HG03064 (cell line): ENCODE data around the gene EFCAB8.
"Not testable (repeated sequence)": the region's sequence is repeated elsewhere in the genome, so short reads cannot be mapped to it uniquely, and the experiment has no call there.

Source experiments
- ATAC-seq: cut with Tn5 transposase; IDR thresholded peaks from one replicate; pipeline ENCODE4 v1.9.1; 2021; ENCODE audit warnings: low read depth; ENCODE audit not compliant: unreplicated experiment

EFCAB8 gene

DNA sequence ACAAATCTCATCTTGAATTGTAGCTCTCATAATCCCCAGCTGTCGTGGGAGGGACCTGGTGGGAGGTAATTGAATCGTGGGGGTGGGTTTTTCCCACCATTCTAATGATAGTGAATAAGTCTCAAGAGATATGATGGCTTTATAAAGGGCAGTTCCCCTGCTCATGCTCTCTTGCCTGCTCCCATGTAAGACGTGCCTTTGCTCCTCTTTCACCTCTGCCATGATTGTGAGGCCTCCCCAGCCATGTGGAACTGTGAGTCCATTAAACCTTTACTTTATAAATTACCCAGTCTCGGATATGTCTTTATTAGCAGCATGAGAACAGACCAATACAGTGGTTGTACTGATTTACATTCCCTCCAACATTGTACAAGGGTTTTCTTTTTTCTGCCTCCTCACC is 75.9 kb downstream of the EFCAB8 start:
- ATAC-seq = no peak

DNA sequence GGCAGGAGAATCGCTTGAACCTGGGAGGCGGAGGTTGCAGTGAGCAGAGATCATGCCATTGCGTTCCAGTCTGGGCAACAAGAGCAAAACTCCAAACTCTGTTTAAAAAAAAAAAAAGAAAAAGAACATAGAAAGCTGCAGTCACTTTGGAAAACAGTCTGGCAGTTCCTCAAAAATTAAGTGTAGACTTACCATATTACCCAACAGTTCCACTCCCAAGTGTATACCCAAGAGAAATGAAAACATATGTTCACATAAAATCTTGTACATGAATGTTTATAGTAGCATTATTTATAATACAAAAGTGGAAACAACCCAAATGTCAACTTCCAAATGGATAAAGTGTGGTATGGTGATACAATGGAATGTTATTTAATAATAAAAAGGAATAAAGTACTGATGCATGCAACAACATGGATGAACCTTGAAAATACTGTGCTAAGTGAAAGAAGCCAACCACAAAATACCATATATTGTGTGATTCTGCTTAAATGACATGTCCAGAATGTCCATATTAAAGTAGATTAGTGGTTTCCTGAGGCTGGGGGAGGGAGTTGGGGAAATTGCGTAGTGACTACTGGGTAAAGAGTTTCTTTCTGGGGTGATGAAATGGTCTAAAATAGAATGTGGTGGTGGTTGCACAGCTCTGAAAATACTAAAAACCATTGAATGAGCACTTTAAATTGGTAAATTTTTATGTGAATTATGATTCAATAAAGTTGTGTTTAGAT is 82.6 kb downstream of the EFCAB8 start:
- no peak for ATAC-seq

DNA sequence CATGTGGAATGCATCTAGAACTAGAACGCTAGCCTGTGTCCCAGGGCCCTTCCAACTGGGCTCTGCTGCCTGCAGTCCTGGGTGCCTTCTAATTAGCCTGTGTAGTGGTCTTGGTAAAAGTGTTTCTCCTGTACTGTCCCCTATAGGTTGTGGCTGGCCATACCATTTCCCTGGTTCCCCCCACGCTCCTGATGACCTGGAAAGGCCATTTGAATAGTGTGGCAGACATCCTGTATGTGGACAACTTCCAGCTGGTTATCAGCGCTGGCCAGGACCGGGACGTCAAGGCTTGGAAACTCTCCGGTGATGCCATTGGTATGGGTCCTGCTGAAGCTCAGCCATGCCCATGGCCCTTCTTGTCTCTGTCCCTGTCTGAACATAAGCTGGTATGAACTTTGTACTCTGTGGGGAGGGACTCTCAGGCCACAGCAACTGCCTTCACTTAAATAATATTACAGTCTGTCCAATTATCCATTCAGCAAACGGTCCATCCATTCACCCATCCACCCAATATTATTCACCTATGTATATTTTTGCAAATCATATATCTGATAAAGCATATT is 84.8 kb downstream of the EFCAB8 start:
- no peak for ATAC-seq

DNA sequence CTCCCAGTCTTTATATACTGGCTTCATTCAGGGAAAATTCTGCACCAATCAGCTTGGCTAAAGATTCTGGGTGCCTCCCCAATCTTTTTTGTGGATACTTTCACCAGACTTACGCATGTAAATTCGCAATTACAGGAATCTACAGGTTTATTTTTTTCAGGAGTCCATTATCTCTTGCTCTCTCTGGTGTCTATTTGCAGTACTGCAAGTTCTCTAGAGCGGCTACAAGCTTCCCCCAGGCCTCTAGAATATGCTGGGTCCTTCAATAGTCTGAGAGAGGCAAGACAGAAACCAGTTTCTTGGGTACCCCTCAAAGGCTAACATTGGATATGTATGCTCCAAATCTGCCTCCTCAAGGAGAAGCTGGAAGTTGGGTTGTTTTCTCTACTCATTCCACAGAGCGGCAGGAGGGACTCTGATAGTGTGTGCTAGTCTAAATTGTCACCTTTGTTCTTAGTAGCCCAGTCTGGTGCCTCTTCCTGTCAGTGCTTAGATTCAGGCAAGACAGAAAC is 87.0 kb downstream of the EFCAB8 start:
- ATAC-seq = no peak

DNA sequence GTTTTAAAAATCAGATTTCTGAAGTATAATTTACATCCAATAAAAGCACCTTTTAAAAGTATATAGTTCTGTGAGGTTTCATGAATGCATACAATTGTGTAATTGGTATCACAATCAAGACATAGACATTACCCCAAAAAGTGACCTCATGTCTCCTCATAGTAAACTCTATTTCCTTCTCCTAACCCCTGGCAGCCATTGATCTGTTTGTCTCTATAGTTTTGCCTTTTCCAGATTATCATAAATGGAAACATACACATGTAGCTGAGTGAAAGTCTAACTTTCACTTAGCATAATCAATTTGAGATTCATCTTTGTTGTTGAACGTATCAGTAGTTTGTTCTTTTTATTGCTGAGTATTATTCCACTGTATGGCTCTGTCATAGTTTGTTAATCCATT is 87.9 kb downstream of the EFCAB8 start:
- ATAC-seq = no peak

DNA sequence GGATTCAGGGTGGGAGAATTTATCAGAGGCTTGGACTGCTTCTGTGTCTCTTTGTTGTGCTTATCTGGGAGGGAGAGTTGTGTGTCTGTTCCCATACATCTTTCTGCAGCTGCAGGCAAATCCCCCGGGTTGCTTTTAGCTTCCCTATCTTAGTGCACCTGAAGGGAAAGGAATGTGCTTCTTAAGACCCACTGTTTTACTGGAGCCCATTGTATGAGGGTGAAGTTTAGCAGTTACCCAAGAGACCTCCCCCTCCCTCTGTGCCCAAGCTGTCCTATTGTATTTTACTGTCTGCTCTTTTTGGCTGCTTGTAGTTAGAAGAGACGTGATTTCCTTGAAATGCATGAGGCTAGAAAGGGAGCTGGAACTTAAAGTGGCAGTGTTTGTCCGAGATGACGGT is 91.8 kb downstream of the EFCAB8 start:
- not testable (repeated sequence) for ATAC-seq

DNA sequence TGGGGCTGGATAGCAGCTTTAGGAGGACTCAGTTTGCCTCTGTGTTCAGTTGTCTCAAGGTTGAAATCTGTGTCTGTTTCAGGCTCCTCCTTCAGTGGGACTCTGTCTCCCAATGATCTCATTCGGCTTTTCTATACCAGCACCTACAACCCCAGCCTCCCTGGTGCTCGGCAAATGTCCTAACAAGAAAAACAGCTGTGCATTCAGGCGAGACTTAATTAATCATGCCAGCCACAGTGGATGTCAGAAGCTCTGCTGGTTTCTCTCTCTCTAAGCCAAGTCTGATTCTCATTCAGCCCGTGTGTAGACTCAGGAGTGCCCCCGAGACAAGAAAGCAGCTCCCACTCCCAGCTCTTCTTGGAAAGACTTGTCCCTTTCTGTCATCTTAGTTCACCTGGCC is 98.7 kb downstream of the EFCAB8 start:
- ATAC-seq = no peak

DNA sequence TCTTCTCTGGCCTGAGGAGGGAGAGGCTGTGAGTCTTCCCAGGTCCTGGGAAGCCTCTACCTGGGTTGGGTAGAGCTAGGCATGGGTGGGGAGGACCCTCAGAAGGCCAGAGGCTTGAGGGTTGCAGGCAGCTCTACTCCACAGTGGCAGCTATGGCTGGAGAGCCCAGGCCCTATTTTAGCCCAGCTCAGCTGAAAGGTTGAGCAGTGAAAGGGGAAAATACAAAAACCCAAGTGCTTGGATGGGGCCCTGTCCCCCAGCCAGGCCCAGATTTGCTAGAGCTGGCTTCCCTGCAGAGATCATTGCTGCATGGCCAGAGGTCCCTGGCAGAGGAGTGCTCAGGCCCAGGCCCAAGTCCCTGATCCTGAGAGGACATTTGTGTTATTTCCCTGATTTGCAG is 99.9 kb downstream of the EFCAB8 start:
- ATAC-seq = no peak

DNA sequence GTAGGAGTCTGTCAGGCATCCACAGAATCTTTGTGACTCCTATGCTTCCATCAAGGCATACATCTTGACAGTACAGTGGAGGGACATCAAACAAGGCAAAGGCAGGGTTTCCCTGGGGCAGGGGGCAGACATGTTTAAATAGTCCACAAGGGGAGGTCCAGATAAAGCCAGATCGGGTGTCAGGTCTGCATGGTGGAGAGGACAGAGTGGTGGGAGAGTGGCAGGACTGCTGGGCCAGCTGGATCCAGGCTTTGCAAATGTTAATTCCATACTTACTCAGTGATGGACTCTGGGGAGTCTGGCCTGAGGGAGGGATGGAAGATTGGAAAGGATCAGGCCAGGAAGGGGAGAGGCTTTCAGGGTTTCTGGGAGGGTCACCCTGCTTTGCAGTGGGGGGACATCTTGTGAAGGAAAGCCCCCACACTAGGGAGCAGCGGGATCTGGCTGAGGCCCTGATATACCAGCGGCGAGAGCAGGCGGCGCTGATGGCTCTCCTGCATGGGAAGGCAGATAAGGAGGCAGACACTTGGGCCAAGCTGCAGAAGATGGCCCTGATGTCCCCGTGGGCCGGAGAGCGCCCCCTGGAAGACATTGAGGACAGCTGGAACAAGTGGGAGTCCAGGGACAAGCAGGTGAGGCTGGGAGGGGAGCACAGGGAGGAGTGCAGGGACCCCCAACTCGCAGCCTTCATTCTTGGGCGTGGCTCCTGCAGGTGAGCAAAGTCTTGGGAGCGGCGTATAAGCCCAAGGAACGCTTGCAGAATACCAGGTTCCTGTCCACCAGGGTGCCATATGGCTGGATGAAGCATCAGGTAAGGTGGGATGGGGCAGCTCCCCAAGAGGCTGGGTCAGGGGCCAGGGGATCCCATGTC is 100.9 kb downstream of the EFCAB8 start:
- ATAC-seq = no peak

DNA sequence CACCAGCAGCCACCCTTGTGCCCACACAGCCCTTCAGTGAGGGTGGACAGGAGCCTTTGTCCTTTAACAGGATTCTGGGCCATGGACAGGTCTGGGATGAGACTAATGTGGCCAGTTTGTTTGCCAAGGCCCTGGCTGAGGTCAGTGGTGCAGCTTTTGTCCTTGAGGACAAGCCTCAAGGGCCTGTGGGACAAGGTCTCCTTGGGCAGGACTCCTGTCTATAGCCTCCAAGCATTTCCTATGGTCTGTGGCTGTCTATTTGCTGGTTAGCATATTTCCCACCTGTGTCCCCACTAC is 101.4 kb downstream of the EFCAB8 start:
- ATAC-seq = no peak

DNA sequence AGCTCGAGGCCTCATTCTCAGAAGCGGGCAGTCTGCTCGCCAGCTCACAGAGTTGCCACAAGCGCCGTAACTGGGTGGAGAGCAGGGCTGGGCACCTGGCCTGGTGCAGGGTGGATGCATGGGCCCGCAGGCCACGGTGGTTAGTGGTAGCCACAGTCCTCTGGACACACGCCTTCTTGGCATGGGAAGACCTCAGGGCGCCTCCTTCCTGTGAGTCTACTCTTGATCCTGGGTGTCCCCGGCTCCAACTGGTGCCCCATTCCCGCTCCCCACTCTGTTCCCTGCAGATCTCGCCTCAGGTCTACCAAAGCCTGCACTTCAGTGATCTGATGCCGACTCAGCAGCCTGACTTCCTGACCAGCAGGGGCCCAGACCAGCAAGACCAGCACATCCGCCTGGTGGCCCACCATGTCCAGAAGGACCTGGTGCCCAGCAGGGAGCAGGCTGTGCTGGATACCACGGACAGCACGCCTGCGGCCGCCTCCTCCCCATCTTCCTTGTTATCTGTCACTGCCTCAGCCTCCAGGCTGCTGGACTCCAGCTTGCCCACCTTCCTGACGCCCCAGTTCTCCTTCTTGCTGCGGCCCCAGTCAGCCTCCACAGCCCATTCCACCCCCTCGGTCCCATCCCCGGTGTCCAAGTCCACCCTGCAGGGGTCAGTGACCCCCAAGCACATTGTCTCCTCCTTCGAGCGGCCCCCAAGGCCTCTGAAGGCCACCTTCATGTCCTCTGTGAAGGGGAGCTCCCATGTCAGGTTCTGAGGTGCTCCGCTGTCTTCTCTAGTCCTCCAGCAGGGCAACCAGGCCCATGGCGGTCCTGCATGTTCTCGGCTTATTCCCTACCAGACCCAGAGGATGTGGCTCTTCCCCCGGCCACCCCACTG is 102.4 kb downstream of the EFCAB8 start:
- no peak for ATAC-seq

DNA sequence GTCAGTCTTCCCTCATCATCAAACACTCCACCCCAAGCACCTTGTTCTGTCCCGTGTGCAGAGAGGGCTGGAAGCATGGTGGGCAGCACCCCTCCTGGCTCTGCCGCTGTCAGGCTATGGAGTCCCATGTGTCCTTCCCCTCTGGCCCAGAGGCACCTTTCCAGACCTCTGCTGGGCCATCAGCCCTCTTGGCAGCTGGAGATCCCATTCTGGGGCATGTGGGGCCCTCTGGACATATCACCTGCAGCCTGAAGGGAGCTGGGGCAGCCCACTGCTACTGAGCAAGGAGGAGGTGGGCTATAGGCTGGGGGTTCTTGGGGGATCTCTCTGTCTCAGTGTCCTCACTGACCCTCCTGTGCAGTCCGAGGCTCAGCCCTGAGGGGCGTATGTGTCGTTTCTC is 103.3 kb downstream of the EFCAB8 start:
- ATAC-seq = no peak

DNA sequence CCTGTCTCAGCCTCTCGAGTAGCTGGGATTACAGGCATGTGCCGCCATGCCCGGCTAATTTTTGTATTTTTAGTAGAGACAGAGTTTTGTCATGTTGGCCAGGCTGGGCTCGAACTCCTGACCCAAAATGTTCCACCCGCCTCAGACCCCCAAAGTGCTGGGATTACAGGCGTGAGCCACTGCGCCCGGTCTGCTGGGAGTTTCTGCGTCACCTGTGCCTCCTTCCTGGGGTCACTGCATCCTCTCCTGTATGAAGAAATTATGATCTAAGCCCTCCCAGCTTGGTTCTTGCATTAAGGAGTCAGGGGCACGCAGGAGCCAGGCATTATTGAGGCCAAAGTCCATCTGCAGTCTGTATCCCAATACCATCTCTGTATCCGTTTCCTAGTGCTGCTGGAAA is 103.9 kb downstream of the EFCAB8 start:
- ATAC-seq = not testable (repeated sequence)

DNA sequence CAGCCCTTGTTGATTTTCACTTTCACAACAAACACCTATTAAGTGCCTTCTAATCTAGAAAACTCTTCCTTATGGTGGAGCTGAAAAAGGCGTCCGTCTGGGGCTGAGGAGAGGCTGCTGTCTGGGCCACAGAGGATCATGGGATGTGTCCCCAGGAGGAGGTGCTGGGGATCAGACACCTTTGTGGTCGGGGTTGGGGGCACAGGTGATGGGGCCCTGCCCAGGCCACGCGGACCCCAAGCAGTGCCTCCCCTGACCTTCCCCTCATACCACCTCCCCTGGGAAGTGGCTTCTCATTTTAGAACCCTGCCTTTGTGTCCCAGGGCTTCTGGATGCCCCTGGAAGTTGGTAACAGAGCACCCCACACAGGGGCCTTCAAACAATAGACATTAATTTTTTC is 104.5 kb downstream of the EFCAB8 start:
- no peak for ATAC-seq

DNA sequence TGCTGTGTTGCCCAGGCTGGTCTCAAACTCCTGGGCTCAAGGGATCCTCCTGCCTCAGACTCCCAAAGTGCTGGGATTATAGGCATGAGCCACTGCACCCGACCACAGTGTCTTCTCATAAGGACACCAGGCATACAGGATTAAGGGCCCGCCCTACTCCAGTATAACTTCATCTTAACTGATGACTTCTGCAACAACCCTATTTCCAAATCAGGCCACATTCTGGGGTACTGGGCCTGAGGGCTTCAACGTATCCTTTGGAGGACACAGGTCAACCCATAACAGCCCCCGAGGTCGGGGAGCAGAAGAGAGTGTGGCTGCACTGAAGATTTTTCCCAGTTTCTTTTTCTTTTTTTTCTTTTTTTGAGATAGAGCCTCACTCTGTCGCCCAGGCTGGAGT is 105.9 kb downstream of the EFCAB8 start:
- no peak for ATAC-seq

DNA sequence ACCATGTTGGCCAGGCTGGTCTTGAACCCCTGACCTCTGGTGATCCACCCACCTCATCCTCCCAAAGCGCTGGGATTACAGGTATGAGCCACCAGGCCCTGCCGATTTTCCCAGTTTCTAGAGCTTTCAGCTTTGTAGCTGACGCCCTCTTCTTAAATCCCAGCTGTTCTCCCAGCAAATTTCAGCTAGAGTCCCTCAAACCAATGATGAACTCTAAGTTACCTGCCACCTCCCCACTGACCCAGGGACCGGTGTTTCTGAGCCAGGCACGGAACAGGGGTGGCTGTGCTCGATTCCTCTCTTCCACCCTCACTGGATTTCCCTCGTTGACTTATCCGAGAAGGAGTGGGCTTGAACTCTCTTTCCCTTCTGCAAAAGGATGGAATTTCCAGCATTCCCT is 106.4 kb downstream of the EFCAB8 start:
- no peak for ATAC-seq

DNA sequence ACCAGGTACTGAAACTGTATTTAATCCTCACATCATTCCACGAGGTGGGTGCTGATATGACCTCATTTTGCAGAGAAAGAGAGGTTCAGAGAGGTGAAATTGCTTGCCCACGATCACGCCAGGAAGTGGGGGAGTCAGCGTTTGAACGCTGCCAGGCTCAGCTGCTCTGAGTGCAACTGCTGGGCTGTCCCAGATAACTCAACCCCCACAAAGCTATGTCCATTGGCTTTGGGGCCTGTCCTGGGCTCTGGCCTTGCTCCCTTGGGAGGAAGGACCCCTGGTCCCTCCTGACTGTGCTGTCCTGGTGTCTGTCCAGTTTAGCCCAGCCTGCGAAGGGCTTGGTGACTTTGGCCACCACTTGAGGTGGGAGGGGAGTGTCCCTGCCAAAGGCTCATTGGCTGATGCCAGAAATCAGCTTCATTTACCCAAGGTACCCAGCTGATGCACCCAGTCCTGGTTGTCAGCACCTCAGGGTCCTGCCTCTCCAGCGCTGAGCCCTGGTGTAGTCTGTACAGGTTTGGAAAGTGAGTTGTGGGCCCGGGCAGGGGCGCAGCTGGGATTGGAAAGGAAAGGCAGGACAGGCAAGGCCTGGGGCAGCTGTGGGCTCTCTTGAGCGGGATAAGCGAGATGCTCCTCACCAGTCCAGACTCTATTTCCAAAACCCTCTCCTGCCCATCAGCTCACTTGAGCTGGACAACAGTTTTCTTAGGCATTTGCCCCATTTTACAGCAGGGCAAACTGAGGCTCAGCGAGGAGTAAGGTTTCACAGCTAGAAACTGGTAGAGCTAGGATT is 107.1 kb downstream of the EFCAB8 start:
- ATAC-seq = no peak

DNA sequence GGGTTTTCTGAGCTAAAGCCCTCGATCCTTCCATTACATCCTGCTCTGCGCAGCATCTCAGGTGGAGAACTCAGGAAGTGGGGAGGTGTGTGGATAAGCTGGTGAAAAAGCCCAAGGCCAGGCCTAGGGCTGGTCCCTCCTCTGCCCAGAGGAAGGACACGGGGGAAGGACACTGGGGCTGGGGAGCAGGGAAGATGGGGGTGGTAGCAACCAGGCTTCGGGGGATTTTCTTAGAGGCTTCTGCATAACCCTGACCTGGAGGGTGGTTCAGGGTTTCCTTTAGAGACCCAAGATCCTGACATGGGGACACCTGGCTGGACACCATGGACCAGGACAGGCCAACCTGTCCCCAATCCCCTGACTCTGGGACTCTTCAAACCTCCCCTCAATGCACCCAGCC is 107.7 kb downstream of the EFCAB8 start:
- ATAC-seq = no peak

DNA sequence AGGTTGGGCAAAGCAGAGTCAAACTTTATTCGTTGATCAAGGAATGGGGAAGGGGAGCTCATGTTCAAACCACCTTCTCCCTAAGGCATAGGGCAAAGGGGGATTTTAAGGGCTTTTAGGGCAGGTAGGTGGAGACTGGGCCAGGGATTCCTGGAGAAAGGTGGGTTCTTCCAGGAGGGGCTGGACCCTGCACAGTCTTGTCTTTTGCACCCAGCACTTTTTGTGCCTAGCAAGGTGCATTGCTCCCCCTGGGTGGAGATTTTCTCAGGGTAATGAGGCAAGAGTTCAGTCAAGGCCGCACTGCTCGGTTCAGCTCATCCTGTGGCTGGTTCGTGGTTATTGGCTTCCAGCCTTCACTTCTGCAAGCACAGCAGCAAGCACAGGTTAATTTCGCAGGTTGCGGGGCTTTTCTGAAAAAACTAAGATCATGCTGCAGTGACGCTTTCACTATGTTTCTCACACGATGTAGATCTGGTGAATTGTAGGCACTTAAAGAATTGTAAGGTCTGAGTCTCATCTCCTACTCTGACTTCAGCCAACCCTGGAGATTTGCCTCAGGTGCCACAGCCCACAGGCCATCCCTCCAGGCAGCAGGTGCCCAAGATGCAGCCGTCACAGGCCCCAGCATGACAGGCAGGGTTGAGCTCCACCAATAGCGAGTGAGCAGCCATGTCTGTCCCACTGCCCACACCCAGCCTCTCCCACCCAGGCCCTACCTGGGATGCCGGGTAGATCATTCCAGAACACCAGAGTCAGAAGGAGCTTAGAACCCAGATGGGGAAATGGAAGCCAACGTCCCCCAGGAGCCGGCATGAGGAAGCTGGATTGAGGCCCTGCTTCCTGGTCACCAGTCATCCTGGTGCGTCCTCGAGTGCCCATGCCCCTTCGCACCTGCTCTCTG is 108.4 kb downstream of the EFCAB8 start:
- ATAC-seq = no peak
